Natural killer cell (primary cell): ENCODE results near the gene IL3RA. TPM values are rescaled to one million over a fixed set of nuclear protein-coding genes. Genes with fewer than 3 reads are reported as not detected.

ENCODE experiments used
- ATAC-seq, 3 donors: fragments of 150-1000 bp in 2 of 3; fragments of 200-7000 bp in 1 of 3; cut with Tn5 transposase; 1 replicate in 1 of 3; 2 replicates in 2 of 3; pipeline ENCODE4 v1.10.0; 2021; ENCODE audit warnings: mild to moderate bottlenecking in 2 of 3, moderate library complexity in 2 of 3
- DNase-seq, 2 donors: peaks; one replicate each; pipeline versions ENCODE4 v3.0.0 to v3.0.0-alpha.2; 2013 to 2021; ENCODE audit warnings: mixed read lengths in 1 of 2
- H3K27ac ChIP-seq: one replicate; pipeline ENCODE4 v1.5.1; 2013; ENCODE audit warnings: mild to moderate bottlenecking, low read length
- H3K27me3 ChIP-seq: one replicate; pipeline ENCODE4 v1.6.1; 2013; ENCODE audit warnings: low read length; ENCODE audit not compliant: control insufficient read depth, insufficient read depth
- H3K36me3 ChIP-seq: one replicate; pipeline ENCODE4 v1.6.1; 2013; ENCODE audit warnings: low read length; ENCODE audit not compliant: control insufficient read depth, insufficient read depth
- H3K4me1 ChIP-seq: one replicate; pipeline ENCODE4 v1.6.1; 2013; ENCODE audit warnings: low read length; ENCODE audit not compliant: control insufficient read depth, insufficient read depth
- H3K4me3 ChIP-seq: one replicate; pipeline ENCODE4 v1.5.1; 2013; ENCODE audit warnings: low read length
- H3K9me3 ChIP-seq: one replicate; pipeline ENCODE4 v1.6.1; 2013; ENCODE audit warnings: low read length; ENCODE audit not compliant: control insufficient read depth, insufficient read depth
- H3K27ac Mint-ChIP-seq, 2 donors: one replicate each; pipeline ENCODE4 v1.8.0; 2022; ENCODE audit warnings: mild to moderate bottlenecking in 2 of 2, mixed read lengths in 2 of 2, moderate library complexity in 1 of 2
- H3K27me3 Mint-ChIP-seq, 2 donors: one replicate each; pipeline ENCODE4 v1.8.0; 2022; ENCODE audit warnings: low read depth in 2 of 2, mixed read lengths in 2 of 2
- H3K36me3 Mint-ChIP-seq: one replicate; pipeline ENCODE4 v1.8.0; 2022; ENCODE audit warnings: mixed read lengths
- H3K4me1 Mint-ChIP-seq, 2 donors: one replicate each; pipeline ENCODE4 v1.8.0; 2022; ENCODE audit warnings: mixed read lengths in 2 of 2
- H3K4me3 Mint-ChIP-seq: one replicate; pipeline ENCODE4 v1.8.0; 2022; ENCODE audit warnings: mild to moderate bottlenecking, moderate library complexity, mixed read lengths
- H3K9me3 Mint-ChIP-seq, 2 donors: one replicate each; pipeline ENCODE4 v1.8.0; 2022; ENCODE audit warnings: mixed read lengths in 2 of 2
- CTCF ChIP-seq: fragments of 200-600 bp; IDR thresholded peaks from one replicate; pipeline ENCODE4 v1.8.0; 2022; ENCODE audit warnings: antibody characterized with exemption
- WGBS: methylation state at CpG from one replicate; pipeline ENCODE4 v1.1.7; 2013; ENCODE audit warnings: missing lambda C conversion rate; ENCODE audit not compliant: insufficient coverage; 5-methylcytosine and 5-hydroxymethylcytosine counted together
- intact Hi-C: fragments of 100-400 bp; cut with micrococcal nuclease; formaldehyde crosslinking; loops from one replicate; pipeline ENCODE4 v1.14.2; 2022
- total RNA-seq, 4 donors: library from RNA; stranded (reverse); fragments of 120-200 nt in 1 of 4; gene quantifications; one replicate each; pipeline versions ENCODE4 v1.2.3 to v1.2.4, GENCODE V29; 2013 to 2022

IL3RA gene
- total RNA-seq, 3 donors from 2014 or later (not counting 1 experiment from before 2014, with no cell fraction given), result 3.3 to 97.9 (median 4.4) TPM

- Mint-ChIP-seq H3K9me3 (peaks cover 3 to 5% of the 10 kb centered on the region in 2 donors), H3K27ac (no peak overlapping the region), H3K4me1 (peaks cover 7 to 16% of the 10 kb centered on the region in 2 donors), H3K27me3 (no peaks in the 10 kb centered on the region), H3K36me3 (peaks cover 8% of the 10 kb centered on the region), H3K4me3 (no peak overlapping the region)
- WGBS, result 87% methylated on average over 14 of the region's 14 CpGs
- H3K4me3 ChIP-seq, result no peak overlapping the region
- peaks cover 22% of the 10 kb centered on the region for H3K36me3 ChIP-seq
- DNase-seq, result no peak
- H3K27me3 ChIP-seq, result no peaks in the 10 kb centered on the region
- ATAC-seq, result peak in 1 of 3 donors; percentile 38
- TF ChIP-seq CTCF, result no peak
- peaks cover 14% of the 10 kb centered on the region for H3K9me3 ChIP-seq
- H3K4me1 ChIP-seq, result no peaks in the 10 kb centered on the region
- intact Hi-C loops, result no loop called here
- H3K27ac ChIP-seq, result no peak overlapping the region
These were observed 80.6 kb downstream of the IL3RA start for GRCh38 chrX:1416965-1417760.

GRCh38 chrX:1417921-1418771, 81.6 kb downstream of the IL3RA start:
- no peak for TF ChIP-seq CTCF
- H3K27ac Mint-ChIP-seq, result no peak overlapping the region
- H3K27me3 ChIP-seq, result no peaks in the 10 kb centered on the region
- peaks cover 8% of the 10 kb centered on the region for H3K36me3 Mint-ChIP-seq
- H3K36me3 ChIP-seq, result peaks cover 20% of the 10 kb centered on the region
- no peak for ATAC-seq
- no peak overlapping the region for H3K4me3 Mint-ChIP-seq
- peaks cover 3 to 5% of the 10 kb centered on the region in 2 donors for H3K9me3 Mint-ChIP-seq
- no peaks in the 10 kb centered on the region for H3K4me1 ChIP-seq
- H3K27me3 Mint-ChIP-seq, result no peaks in the 10 kb centered on the region
- DNase-seq, result no peak
- WGBS, result 97% methylated on average over 20 of the region's 20 CpGs
- no peak overlapping the region for H3K4me3 ChIP-seq
- intact Hi-C loops, result no loop called here
- H3K4me1 Mint-ChIP-seq, result peaks cover 7 to 16% of the 10 kb centered on the region in 2 donors
- peaks cover 24% of the 10 kb centered on the region for H3K9me3 ChIP-seq
- H3K27ac ChIP-seq, result no peak overlapping the region

- H3K36me3 Mint-ChIP-seq, result peaks cover 1% of the 10 kb centered on the region
- H3K9me3 ChIP-seq, result peaks cover 26% of the 10 kb centered on the region
- peaks cover under 1 to 12% of the 10 kb centered on the region in 2 donors for H3K4me1 Mint-ChIP-seq
- no peak for ATAC-seq
- intact Hi-C loops, result no loop called here
- peaks cover 5 to 8% of the 10 kb centered on the region in 2 donors for H3K9me3 Mint-ChIP-seq
- peaks cover 19% of the 10 kb centered on the region for H3K36me3 ChIP-seq
- no peak overlapping the region for H3K4me3 Mint-ChIP-seq
- no peaks in the 10 kb centered on the region for H3K4me1 ChIP-seq
- TF ChIP-seq CTCF, result no peak
- no peak overlapping the region for H3K4me3 ChIP-seq
- DNase-seq, result no peak
- no peaks in the 10 kb centered on the region for H3K27me3 Mint-ChIP-seq
- H3K27me3 ChIP-seq, result no peaks in the 10 kb centered on the region
- no peak overlapping the region for H3K27ac Mint-ChIP-seq
- no peak overlapping the region for H3K27ac ChIP-seq
- WGBS, result 95% methylated on average over 29 of the region's 29 CpGs
These were observed 82.4 kb downstream of the IL3RA start for GRCh38 chrX:1418901-1419544.
